ENCODE data around the gene CBX4. TPM values are rescaled to one million over a fixed set of nuclear protein-coding genes. Genes with fewer than 3 reads are reported as not detected.

Gene CBX4
- total RNA-seq, 1 experiment from 2014 or later = 53.3 TPM

GRCh38 chr17:79812353-79813258, 26.6 kb downstream of the CBX4 start:
- peaks cover 46% of the 10 kb centered on the region for H3K27me3 ChIP-seq (replicated peaks)
- no peaks in the 10 kb centered on the region for H3K9me3 ChIP-seq (replicated peaks)
- H3K4me3 ChIP-seq = peak overlapping the region; percentile 39
- no peaks in the 10 kb centered on the region for H3K36me3 ChIP-seq
- H3K4me1 ChIP-seq (replicated peaks) = peaks cover 37% of the 10 kb centered on the region
- H3K27ac ChIP-seq = no peak overlapping the region
- DNase-seq (ENCODE audit: low read depth in 1 of 2, low spot score in 2 of 2) = peak in 1 of 2 experiments; percentile 42

DNA sequence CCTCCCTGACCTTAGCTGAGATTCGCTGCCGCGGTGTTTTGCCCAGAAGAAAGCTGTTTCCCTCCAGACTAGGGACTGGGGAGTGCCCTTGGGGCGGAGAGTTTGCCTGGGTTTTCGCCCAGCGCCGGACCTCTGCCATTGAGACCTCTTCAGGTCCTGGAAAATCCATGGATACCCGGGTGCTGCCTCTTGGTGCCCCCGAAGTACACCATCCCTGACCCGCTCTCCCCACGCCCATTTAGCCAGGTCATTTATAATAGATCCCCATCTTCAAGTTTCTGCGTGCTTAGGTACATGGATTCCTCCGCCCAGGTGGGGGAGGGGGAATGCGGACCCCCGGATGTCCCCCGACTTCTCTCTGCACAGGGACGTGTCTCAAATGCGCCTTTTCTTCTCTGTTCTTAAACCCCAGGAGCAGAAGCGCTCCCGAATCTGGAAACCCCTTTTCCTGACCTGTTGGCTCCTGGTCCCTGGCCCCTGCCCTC, 27.3 kb downstream of the CBX4 start:
- Histone ChIP-seq H3K4me3 (no peak overlapping the region), H3K4me1 (replicated peaks) (peaks cover 37% of the 10 kb centered on the region), H3K27ac (no peak overlapping the region), H3K27me3 (replicated peaks) (peaks cover 53% of the 10 kb centered on the region), H3K9me3 (replicated peaks) (no peaks in the 10 kb centered on the region), H3K36me3 (no peaks in the 10 kb centered on the region)
- no peak for DNase-seq (ENCODE audit: low read depth in 1 of 2, low spot score in 2 of 2)

- peak; percentile 68 to 69 for DNase-seq (ENCODE audit: low read depth in 1 of 2, low spot score in 2 of 2)
- no peak overlapping the region for H3K27ac ChIP-seq
- peaks cover 37% of the 10 kb centered on the region for H3K4me1 ChIP-seq (replicated peaks)
- no peaks in the 10 kb centered on the region for H3K9me3 ChIP-seq (replicated peaks)
- no peaks in the 10 kb centered on the region for H3K36me3 ChIP-seq
- H3K27me3 ChIP-seq (replicated peaks) = peaks cover 60% of the 10 kb centered on the region
- no peak overlapping the region for H3K4me3 ChIP-seq
Observed at GRCh38 chr17:79811011-79811867, 28.0 kb downstream of the CBX4 start.

DNA sequence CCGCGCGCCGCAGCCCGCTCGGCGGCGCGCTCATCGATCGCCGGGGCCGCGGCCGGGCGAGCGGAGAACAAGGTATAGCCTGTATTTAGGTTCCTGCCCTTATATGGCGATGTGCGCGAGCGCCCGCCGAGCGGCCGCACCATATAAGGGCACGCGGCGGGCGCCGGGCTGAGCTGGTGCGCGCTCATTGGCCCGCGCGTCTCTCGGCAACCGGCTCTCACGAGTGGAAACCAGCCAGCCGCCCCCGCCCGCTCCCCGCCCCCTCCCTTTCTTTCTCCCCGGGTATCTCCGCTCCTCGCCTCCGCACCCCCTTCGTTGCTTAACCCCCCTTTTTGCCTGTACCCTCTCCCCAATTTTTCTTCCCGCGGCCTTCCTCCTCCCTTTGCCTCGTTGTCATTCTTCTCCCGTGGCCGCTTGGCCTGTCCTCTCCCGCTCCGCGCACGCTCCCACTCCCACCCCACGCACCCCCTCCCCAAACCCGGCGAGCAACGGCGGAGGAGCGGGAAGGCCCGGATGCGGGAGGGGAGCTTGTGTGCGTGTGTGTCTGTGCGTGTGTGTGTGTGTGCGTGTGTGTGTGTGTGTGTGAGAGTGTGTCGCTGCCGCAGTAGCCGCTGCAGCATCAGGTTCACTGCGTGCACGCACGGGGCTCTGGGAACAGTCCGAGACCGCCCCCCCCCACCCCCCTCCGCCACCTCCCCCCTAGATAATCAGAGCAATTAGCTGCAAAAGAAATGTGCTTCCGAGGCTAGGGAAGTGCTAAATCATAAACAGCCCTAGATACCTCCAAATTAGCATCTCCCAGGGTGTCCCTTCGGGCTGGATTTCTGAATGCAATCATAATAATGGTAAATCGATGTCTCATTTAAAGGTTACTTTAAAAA, 28.9 kb downstream of the CBX4 start:
- Histone ChIP-seq H3K9me3 (replicated peaks) (no peaks in the 10 kb centered on the region), H3K27ac (no peak overlapping the region), H3K27me3 (replicated peaks) (peaks cover 69% of the 10 kb centered on the region), H3K4me1 (replicated peaks) (peaks cover 37% of the 10 kb centered on the region), H3K36me3 (no peaks in the 10 kb centered on the region), H3K4me3 (peak overlapping the region; percentile 24)
- DNase-seq (ENCODE audit: low read depth in 1 of 2, low spot score in 2 of 2) = peak in 1 of 2 experiments; percentile 79

GRCh38 chr17:79809530-79810129, 29.6 kb downstream of the CBX4 start:
- peaks cover 37% of the 10 kb centered on the region for H3K4me1 ChIP-seq (replicated peaks)
- H3K27ac ChIP-seq = no peak overlapping the region
- peak overlapping the region; percentile 24 for H3K4me3 ChIP-seq
- H3K27me3 ChIP-seq (replicated peaks) = peaks cover 76% of the 10 kb centered on the region
- no peaks in the 10 kb centered on the region for H3K36me3 ChIP-seq
- no peak for DNase-seq (ENCODE audit: low read depth in 1 of 2, low spot score in 2 of 2)
- no peaks in the 10 kb centered on the region for H3K9me3 ChIP-seq (replicated peaks)

GRCh38 chr17:79808763-79809529, 30.3 kb downstream of the CBX4 start:
- Histone ChIP-seq H3K27me3 (replicated peaks) (peaks cover 83% of the 10 kb centered on the region), H3K27ac (no peak overlapping the region)
- no peak for DNase-seq (ENCODE audit: low read depth in 1 of 2, low spot score in 2 of 2)

GRCh38 chr17:79806863-79807720, 32.1 kb downstream of the CBX4 start:
- Histone ChIP-seq H3K27ac (no peak overlapping the region), H3K4me3 (no peak overlapping the region)

More at GRCh38 chr17:79808763-79809529, 30.3 kb downstream of the CBX4 start:
- Histone ChIP-seq H3K4me1 (replicated peaks) (peaks cover 42% of the 10 kb centered on the region), H3K36me3 (no peaks in the 10 kb centered on the region), H3K4me3 (no peak overlapping the region), H3K9me3 (replicated peaks) (peaks cover 1% of the 10 kb centered on the region)

DNA sequence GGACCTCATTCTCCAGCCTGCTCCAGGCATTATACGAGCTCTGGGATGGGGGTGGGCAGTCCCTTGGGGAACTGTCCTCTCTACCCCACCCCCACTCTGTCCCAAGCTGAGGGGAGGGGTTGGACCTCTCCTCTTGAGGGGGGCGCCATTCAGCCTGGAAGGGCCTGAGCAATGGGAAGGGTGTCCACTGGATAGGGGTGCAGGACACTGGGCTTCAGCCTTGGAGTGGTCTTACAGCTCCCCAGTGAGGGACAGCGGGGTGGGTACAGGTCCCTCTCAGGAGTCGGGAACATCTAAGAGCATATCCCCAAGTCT, 32.8 kb downstream of the CBX4 start:
- Histone ChIP-seq H3K36me3 (no peaks in the 10 kb centered on the region), H3K4me3 (no peak overlapping the region), H3K4me1 (replicated peaks) (peaks cover 32% of the 10 kb centered on the region), H3K9me3 (replicated peaks) (peaks cover 14% of the 10 kb centered on the region), H3K27ac (no peak overlapping the region), H3K27me3 (replicated peaks) (peaks cover 91% of the 10 kb centered on the region)
- DNase-seq (ENCODE audit: low read depth in 1 of 2, low spot score in 2 of 2) = no peak

More at GRCh38 chr17:79806863-79807720, 32.1 kb downstream of the CBX4 start:
- Histone ChIP-seq H3K27me3 (replicated peaks) (peaks cover 91% of the 10 kb centered on the region), H3K4me1 (replicated peaks) (peaks cover 39% of the 10 kb centered on the region), H3K36me3 (no peaks in the 10 kb centered on the region), H3K9me3 (replicated peaks) (peaks cover 14% of the 10 kb centered on the region)
- no peak for DNase-seq (ENCODE audit: low read depth in 1 of 2, low spot score in 2 of 2)

- Histone ChIP-seq H3K27me3 (replicated peaks) (peaks cover 94% of the 10 kb centered on the region), H3K9me3 (replicated peaks) (peaks cover 14% of the 10 kb centered on the region), H3K4me3 (no peak overlapping the region), H3K36me3 (no peaks in the 10 kb centered on the region), H3K27ac (no peak overlapping the region), H3K4me1 (replicated peaks) (peaks cover 33% of the 10 kb centered on the region)
- DNase-seq (ENCODE audit: low read depth in 1 of 2, low spot score in 2 of 2) = no peak
Observed at GRCh38 chr17:79804856-79805696, 34.2 kb downstream of the CBX4 start.

DNA sequence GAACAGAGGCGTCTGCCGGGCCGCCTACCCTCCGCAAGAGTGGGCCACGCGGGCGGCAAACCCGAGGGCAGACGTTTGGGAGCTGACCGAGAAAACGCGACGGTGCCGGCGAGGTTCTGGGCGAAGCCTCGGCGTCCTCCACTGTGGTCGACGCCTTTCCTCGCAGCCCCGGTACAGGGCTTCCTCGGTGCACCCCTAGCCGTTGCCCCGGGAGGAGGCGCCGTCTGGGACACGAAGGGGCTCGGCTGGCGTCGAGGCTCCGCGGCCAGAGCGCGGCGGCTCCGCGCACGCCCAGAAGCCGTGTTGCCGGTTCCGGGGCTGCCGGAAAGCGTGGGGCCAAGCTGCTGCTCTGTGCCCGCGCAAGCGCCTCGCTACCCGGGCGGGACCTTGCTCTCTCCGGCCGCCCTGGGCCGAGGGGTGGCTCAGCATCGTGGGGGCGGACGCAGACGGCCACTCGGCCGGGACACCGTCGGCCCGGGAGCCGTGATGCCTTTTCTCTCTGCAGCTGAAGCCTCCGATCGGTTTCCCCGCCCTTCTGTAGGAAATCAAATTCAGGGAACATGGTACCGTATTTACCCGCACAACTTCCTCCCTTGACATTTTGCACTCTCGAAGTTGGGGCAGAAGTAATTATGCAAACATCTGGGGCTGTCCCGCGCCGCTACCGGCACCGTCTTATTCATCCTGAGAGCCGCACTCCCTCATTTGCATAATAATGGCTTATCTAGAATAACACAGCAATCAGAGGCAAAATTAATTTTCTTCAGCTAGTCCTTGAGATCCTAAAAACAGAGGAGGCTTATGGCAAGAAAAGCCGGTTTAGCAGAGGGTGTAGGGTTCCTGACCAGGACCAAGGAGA, 35.0 kb downstream of the CBX4 start:
- H3K27ac ChIP-seq = no peak overlapping the region
- peak overlapping the region; percentile 18 for H3K4me3 ChIP-seq
- H3K27me3 ChIP-seq (replicated peaks) = peaks cover 99% of the 10 kb centered on the region
- peaks cover 38% of the 10 kb centered on the region for H3K4me1 ChIP-seq (replicated peaks)
- peak in 1 of 2 experiments; percentile 57 for DNase-seq (ENCODE audit: low read depth in 1 of 2, low spot score in 2 of 2)
- peaks cover 14% of the 10 kb centered on the region for H3K9me3 ChIP-seq (replicated peaks)
- H3K36me3 ChIP-seq = no peaks in the 10 kb centered on the region
